GM12878 (cell line): ENCODE data around the gene DIS3L2. TPM values are rescaled to one million over a fixed set of nuclear protein-coding genes. Genes with fewer than 3 reads are reported as not detected.

ENCODE experiments used
- ATAC-seq: fragments of 200-7000 bp; cut with Tn5 transposase; 3 replicates; pipeline ENCODE4 v1.9.1; 2020; ENCODE audit warnings: mild to moderate bottlenecking, moderate library complexity
- BruUV-seq: library from RNA; stranded (reverse); fragments of 400-500 nt; replicated peaks from 2 replicates; lab custom pipeline; 2021; lab: Mats Ljungman, UMichigan
- CTCF ChIA-PET: fragments of 300-600 bp; sonication (Branson Sonifier 250); formaldehyde crosslinking; extraction: SDS; loops from one replicate; lab custom pipeline; 2021; ENCODE audit warnings: inconsistent platforms; lab: Yijun Ruan, JAX
- POLR2A ChIA-PET: fragments of 350-600 bp; formaldehyde crosslinking; extraction: SDS; loops from one replicate; lab custom pipeline; 2021; ENCODE audit warnings: inconsistent platforms; lab: Charles Lee
- RAD21 ChIA-PET: fragments of 300-600 bp; sonication (Branson Sonifier 250); formaldehyde crosslinking; loops from one replicate; lab custom pipeline; 2023; ENCODE audit warnings: antibody characterized with exemption; ENCODE audit not compliant: unreplicated experiment; lab: Charles Lee
- SMC1A ChIA-PET: fragments of 300-600 bp; sonication (Branson Sonifier 250); formaldehyde crosslinking; loops from one replicate; lab custom pipeline; 2023; ENCODE audit not compliant: unreplicated experiment, uncharacterized antibody; lab: Charles Lee
- DNase-seq: peaks from one replicate; pipeline ENCODE4 v3.0.0-alpha.2; 2011; ENCODE audit warnings: low read depth, low spot score
- FAIRE-seq: peaks from 3 replicates; lab custom pipeline; 2011; peaks lifted over from hg19 to GRCh38; lab: Jason Lieb, UNC
- H2AFZ ChIP-seq: 2 replicates; pipeline ENCODE4 v1.6.0; 2011; ENCODE audit warnings: low read depth, low read length, control low read depth; ENCODE audit not compliant: control insufficient read depth
- H3K27ac ChIP-seq: 2 replicates; pipeline ENCODE4 v1.5.1; 2011; ENCODE audit warnings: control low read depth; ENCODE audit not compliant: control insufficient read depth, insufficient read depth
- H3K27me3 ChIP-seq, 2 experiments: replicated peaks in 1 of 2; 2 replicates each; pipeline versions ENCODE4 v1.6.0 to v1.6.1; 2011; ENCODE audit warnings: low read length in 1 of 2; ENCODE audit not compliant: control insufficient read depth in 2 of 2, insufficient read depth in 2 of 2
- H3K36me3 ChIP-seq, 2 experiments: 2 replicates each; pipeline ENCODE4 v1.5.1; 2011; ENCODE audit warnings: low read length in 1 of 2; ENCODE audit not compliant: control insufficient read depth in 2 of 2, insufficient read depth in 2 of 2
- H3K4me1 ChIP-seq: 2 replicates; pipeline ENCODE4 v1.6.1; 2011; ENCODE audit warnings: mild to moderate bottlenecking, low read length, moderate library complexity, mixed read lengths; ENCODE audit not compliant: control insufficient read depth, insufficient read depth
- H3K4me2 ChIP-seq: 2 replicates; pipeline ENCODE4 v1.6.0; 2011; ENCODE audit warnings: control low read depth; ENCODE audit not compliant: control insufficient read depth, insufficient read depth
- H3K4me3 ChIP-seq: fragments of 200-600 bp; sonication (generic); 2 replicates; pipeline ENCODE4 v1.5.1; 2016
- H3K79me2 ChIP-seq: 2 replicates; pipeline ENCODE4 v1.6.0; 2011; ENCODE audit warnings: low read length; ENCODE audit not compliant: control insufficient read depth, insufficient read depth
- H3K9ac ChIP-seq: 2 replicates; pipeline ENCODE4 v1.8.0; 2011; ENCODE audit warnings: low read length, control low read depth, mixed read lengths; ENCODE audit not compliant: control insufficient read depth, insufficient read depth
- H3K9me3 ChIP-seq: replicated peaks from 3 replicates; pipeline ENCODE4 v1.5.1; 2011; ENCODE audit warnings: mild to moderate bottlenecking, low read length; ENCODE audit not compliant: control insufficient read depth, insufficient read depth
- H4K20me1 ChIP-seq: 2 replicates; pipeline ENCODE4 v1.6.0; 2011; ENCODE audit not compliant: control insufficient read depth, insufficient read depth
- ASH2L ChIP-seq: fragments of 300-600, 200-600 bp; sonication (generic); IDR thresholded peaks from 2 replicates; pipeline ENCODE4 v1.6.1; 2017; ENCODE audit warnings: low read depth, mild to moderate bottlenecking, borderline replicate concordance
- CHD4 ChIP-seq: fragments of 200-600 bp; sonication (generic); IDR thresholded peaks from 2 replicates; pipeline ENCODE4 v1.6.1; 2016; ENCODE audit warnings: mild to moderate bottlenecking
- E2F8 ChIP-seq: fragments of 450-650 bp; IDR thresholded peaks from 2 replicates; pipeline ENCODE4 v1.6.1; 2018; ENCODE audit warnings: mild to moderate bottlenecking, low read depth, moderate library complexity; ENCODE audit not compliant: partially characterized antibody
- ESRRA ChIP-seq: IDR thresholded peaks from 2 replicates; pipeline ENCODE4 v1.6.1; 2012; ENCODE audit warnings: mild to moderate bottlenecking, low read length, improper control_type of control experiment
- HDAC6 ChIP-seq: fragments of 200-600 bp; sonication (generic); IDR thresholded peaks from one replicate; pipeline ENCODE4 v1.8.0; 2017; ENCODE audit warnings: antibody characterized with exemption; ENCODE audit not compliant: unreplicated experiment
- KLF5 ChIP-seq: fragments of 450-650 bp; IDR thresholded peaks from 2 replicates; pipeline ENCODE4 v1.6.1; 2014; ENCODE audit warnings: mild to moderate bottlenecking; ENCODE audit not compliant: partially characterized antibody
- MEF2B ChIP-seq: fragments of 450-650 bp; IDR thresholded peaks from 2 replicates; pipeline ENCODE4 v1.6.1; 2018; ENCODE audit warnings: mild to moderate bottlenecking, moderate library complexity; ENCODE audit not compliant: partially characterized antibody, poor library complexity, severe bottlenecking
- NFIC ChIP-seq: IDR thresholded peaks from 2 replicates; pipeline ENCODE4 v1.6.1; 2012; ENCODE audit warnings: low read depth, mild to moderate bottlenecking, inconsistent platforms, low read length, moderate library complexity
- NFYB ChIP-seq: IDR thresholded peaks from 2 replicates; pipeline ENCODE4 v1.6.1; 2011; ENCODE audit warnings: low read depth, mild to moderate bottlenecking, low read length, improper control_type of control experiment, moderate library complexity; ENCODE audit not compliant: insufficient read depth
- NR2F1 ChIP-seq: fragments of 450-650 bp; conservative IDR thresholded peaks from 2 replicates; pipeline ENCODE4 v1.6.1; 2017; ENCODE audit warnings: mild to moderate bottlenecking
- NRF1 ChIP-seq: conservative IDR thresholded peaks from 2 replicates; pipeline ENCODE4 v1.6.1; 2011; ENCODE audit warnings: mild to moderate bottlenecking, low read depth, low read length, improper control_type of control experiment
- POLR2A ChIP-seq: IDR thresholded peaks from 2 replicates; pipeline ENCODE4 v1.6.1; 2011; ENCODE audit warnings: low read depth, mild to moderate bottlenecking, low read length
- RB1 ChIP-seq: fragments of 450-650 bp; formaldehyde crosslinking; IDR thresholded peaks from 2 replicates; pipeline ENCODE4 v1.6.1; 2017; ENCODE audit warnings: mild to moderate bottlenecking, borderline replicate concordance
- SMC3 ChIP-seq: IDR thresholded peaks from 2 replicates; pipeline ENCODE4 v1.6.1; 2011; ENCODE audit warnings: low read length, improper control_type of control experiment, borderline replicate concordance
- SREBF2 ChIP-seq: IDR thresholded peaks from 2 replicates; pipeline ENCODE4 v1.6.1; 2012; ENCODE audit warnings: mild to moderate bottlenecking, low read length
- TBL1XR1 ChIP-seq: IDR thresholded peaks from 2 replicates; pipeline ENCODE4 v1.6.1; 2012; ENCODE audit warnings: low read depth, low read length, improper control_type of control experiment
- TCF3 ChIP-seq: IDR thresholded peaks from 2 replicates; pipeline ENCODE4 v1.6.1; 2012; ENCODE audit warnings: low read depth, mild to moderate bottlenecking, low read length, borderline replicate concordance; ENCODE audit not compliant: insufficient read depth
- YBX1 ChIP-seq: fragments of 450-650 bp; IDR thresholded peaks from 2 replicates; pipeline ENCODE4 v1.6.1; 2016; ENCODE audit warnings: antibody characterized with exemption
- ZBED1 ChIP-seq: IDR thresholded peaks from 2 replicates; pipeline ENCODE4 v1.6.1; 2016; ENCODE audit warnings: borderline replicate concordance
- WGBS: methylation state at CpG from one replicate; pipeline ENCODE4 v1.1.6; 2016; ENCODE audit warnings: low lambda C conversion rate; ENCODE audit not compliant: insufficient replicate concordance, insufficient coverage; ENCODE audit errors: missing lambda C conversion rate; 5-methylcytosine and 5-hydroxymethylcytosine counted together
- in situ Hi-C: fragments of 300-500 bp; cut with MboI; formaldehyde crosslinking; loops from 9 replicates; pipeline ENCODE4 v1.14.3; 2018; ENCODE audit warnings: mixed read lengths
- intact Hi-C: fragments of 100-400 bp; cut with micrococcal nuclease; formaldehyde crosslinking; loops from one replicate; pipeline ENCODE4 v1.14.2; 2022; ENCODE audit not compliant: unreplicated experiment
- polyA plus RNA-seq, 11 experiments: library from polyadenylated mRNA; depleted of rRNA in 4 of 11; unstranded in 6 of 11; stranded (reverse) in 5 of 11; fragments of >200 nt; fragmentation: Nextera tagmentation in 4 of 11; fragmentation: Illumina TruSeq in 1 of 11; extraction: Ambion mirVana in 4 of 11; extraction: Trizol in 1 of 11; gene quantifications; 1 replicate in 1 of 11; 2 replicates in 10 of 11; pipeline versions ENCODE4 v1.2.1 to v1.2.3, GENCODE V29; 2011 to 2016; ENCODE audit warnings: inconsistent platforms in 2 of 11, missing spikeins in 2 of 11, low read depth in 1 of 11
- total RNA-seq, 4 experiments: library from RNA; depleted of rRNA in 3 of 4; stranded (reverse); fragments of >200 nt in 3 of 4; fragmentation: Illumina TruSeq in 1 of 4; extraction: Trizol in 1 of 4; gene quantifications; 2 replicates each; pipeline versions ENCODE4 v1.2.1 to v1.2.3, GENCODE V29; 2013 to 2021

Gene DIS3L2
- total and polyA plus RNA-seq, 10 of the 15 experiments (the other 5 are each of a cell fraction or from before 2014, with no cell fraction given): 3.5 to 27.1 (median 16.0) TPM

GRCh38 chr2:231940795-231941194, 20.7 kb upstream of the DIS3L2 start:
- Histone ChIP-seq H3K4me2 (no peak overlapping the region), H3K4me1 (no peaks in the 10 kb centered on the region), H2AFZ (no peak overlapping the region), H3K36me3 (no peaks in the 10 kb centered on the region), H3K9ac (no peak overlapping the region), H3K27me3 (peaks cover 0 to 2% of the 10 kb centered on the region in 2 experiments; a peak in 2 of 4 replicates), H4K20me1 (no peaks in the 10 kb centered on the region), H3K27ac (no peak overlapping the region), H3K9me3 (no peaks in the 10 kb centered on the region), H3K4me3 (no peak overlapping the region), H3K79me2 (no peaks in the 10 kb centered on the region)
- POLR2A ChIA-PET: interaction anchor here (0.6 kb wide), 2 partner anchors 16 to 22 kb away, joined by 3 to 4 read pairs; no protein-coding TSS in a partner anchor
- intact Hi-C loops (no loop called here), in situ Hi-C loops (no loop called here)
- BruUV-seq: no TSS peak
- 45% methylated on average over 3 of the region's 3 CpGs for WGBS
- CTCF ChIA-PET: interaction anchor here (0.9 kb wide), 1 partner anchor 200 kb away, joined by 3 read pairs; no protein-coding TSS in a partner anchor
- RAD21 ChIA-PET: no interaction called here
- DNase-seq (no peak), ATAC-seq (no peak), FAIRE-seq (no peak)
- no peak for TF ChIP-seq NFIC
- no peak for TF ChIP-seq NFYB
- TF ChIP-seq TCF3: no peak
- TF ChIP-seq NRF1: no peak
- TF ChIP-seq ASH2L: no peak
- TF ChIP-seq E2F8: no peak
- no peak for TF ChIP-seq TBL1XR1
- no peak for TF ChIP-seq NR2F1
- TF ChIP-seq POLR2A: no peak
- no peak for TF ChIP-seq SMC3
- TF ChIP-seq ZBED1: no peak
- TF ChIP-seq HDAC6: no peak
- no peak for TF ChIP-seq SREBF2
- TF ChIP-seq KLF5: no peak
- no peak for TF ChIP-seq YBX1
- TF ChIP-seq RB1: no peak
- no peak for TF ChIP-seq CHD4
- no peak for TF ChIP-seq MEF2B
- no peak for TF ChIP-seq ESRRA
- SMC1A ChIA-PET: interaction anchor here (0.7 kb wide), 1 partner anchor 350 kb away, joined by 3 read pairs; no protein-coding TSS in a partner anchor
